Measurements from ENCODE around the gene LAMA5. TPM values are rescaled to one million over a fixed set of nuclear protein-coding genes. Genes with fewer than 3 reads are reported as not detected.

LAMA5 gene
- total and polyA plus RNA-seq, 3 experiments from 2014 or later = 0.13 to 0.78 TPM; not detected in 1

DNA sequence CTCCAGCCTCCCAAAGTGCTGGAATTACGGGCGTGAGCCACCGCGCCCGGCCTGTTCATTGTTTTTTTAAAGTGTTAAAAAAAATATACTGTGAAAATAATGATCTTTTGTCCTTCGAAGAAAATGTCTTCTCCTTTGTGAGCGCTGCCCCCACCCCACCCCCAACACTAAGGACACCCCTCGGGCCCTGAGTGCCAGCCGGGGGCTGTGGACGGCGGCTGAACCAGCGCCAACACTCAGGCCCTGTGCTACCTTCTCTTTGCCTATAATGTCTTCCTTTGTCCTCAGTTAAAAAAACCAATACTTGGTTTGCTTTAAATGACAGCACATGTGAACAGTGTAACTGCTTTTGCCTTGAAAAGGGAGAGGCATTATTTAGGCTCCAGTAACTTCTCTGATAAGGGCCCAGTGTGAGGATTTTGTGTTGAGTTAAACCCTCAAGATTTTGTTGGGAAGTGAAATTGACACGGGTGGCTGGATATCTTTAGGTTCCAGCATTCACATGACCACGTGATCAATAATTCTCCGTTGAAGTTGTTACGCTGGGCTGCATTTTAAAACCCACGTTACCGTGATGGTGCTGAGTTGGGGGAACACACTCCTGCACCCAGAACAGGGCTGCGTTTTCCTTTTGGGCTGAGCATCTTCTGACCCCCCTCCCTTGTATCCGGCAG lies 73.9 kb downstream of the LAMA5 start:
- Mint-ChIP-seq H3K27me3 (no peaks in the 10 kb centered on the region), H3K27ac (peak overlapping the region in 6 of 8 donors; percentile 36 to 95 (median 87)), H3K4me1 (peaks cover 15 to 22% (median 16%) of the 10 kb centered on the region in 3 donors), H3K4me3 (peak overlapping the region in 2 of 7 donors; percentile 20 to 22), H3K36me3 (peaks cover 0 to 56% (median 5%) of the 10 kb centered on the region in 3 donors), H3K9me3 (no peaks in the 10 kb centered on the region)
- Histone ChIP-seq H3K4me1 (ENCODE audit: insufficient read depth, low read length) (peaks cover 5% of the 10 kb centered on the region), H3K9me3 (ENCODE audit: low read length) (no peaks in the 10 kb centered on the region), H3K4me3 (ENCODE audit: low read length) (no peak overlapping the region), H3K27ac (ENCODE audit: low read depth, low read length) (no peak overlapping the region), H3K36me3 (ENCODE audit: insufficient read depth, low read length) (no peaks in the 10 kb centered on the region), H3K27me3 (ENCODE audit: insufficient read depth, low read length, poor library complexity, severe bottlenecking) (no peaks in the 10 kb centered on the region)
- no peak for DNase-seq
- ChIA-PET CTCF (no interaction called here), POLR2A (no interaction called here)

- no peaks in the 10 kb centered on the region for H3K9me3 Mint-ChIP-seq
- no peak overlapping the region for H3K27ac ChIP-seq (ENCODE audit: low read depth, low read length)
- no peaks in the 10 kb centered on the region for H3K27me3 Mint-ChIP-seq
Measured at GRCh38 chr20:62292108-62292507, 75.0 kb downstream of the LAMA5 start.

GRCh38 chr20:62291251-62292066 lies 75.7 kb downstream of the LAMA5 start:
- ChIA-PET CTCF (no interaction called here), POLR2A (no interaction called here)
- Mint-ChIP-seq H3K4me1 (peaks cover 15 to 22% (median 16%) of the 10 kb centered on the region in 3 donors), H3K4me3 (peak overlapping the region in 2 of 7 donors; percentile 19 to 58), H3K27ac (peak overlapping the region in 7 of 8 donors; percentile 48 to 94 (median 79)), H3K9me3 (no peaks in the 10 kb centered on the region), H3K27me3 (no peaks in the 10 kb centered on the region), H3K36me3 (peaks cover 0 to 61% (median 5%) of the 10 kb centered on the region in 3 donors)
- no peak overlapping the region for H3K27ac ChIP-seq (ENCODE audit: low read depth, low read length)
- H3K36me3 ChIP-seq (ENCODE audit: insufficient read depth, low read length) = no peaks in the 10 kb centered on the region
- DNase-seq = peak in 1 of 5 donors; percentile 31
- no peaks in the 10 kb centered on the region for H3K9me3 ChIP-seq (ENCODE audit: low read length)
- no peak overlapping the region for H3K4me3 ChIP-seq (ENCODE audit: low read length)
- peaks cover 5% of the 10 kb centered on the region for H3K4me1 ChIP-seq (ENCODE audit: insufficient read depth, low read length)
- no peaks in the 10 kb centered on the region for H3K27me3 ChIP-seq (ENCODE audit: insufficient read depth, low read length, poor library complexity, severe bottlenecking)

More at GRCh38 chr20:62292108-62292507, 75.0 kb downstream of the LAMA5 start:
- Histone ChIP-seq H3K9me3 (ENCODE audit: low read length) (no peaks in the 10 kb centered on the region), H3K36me3 (ENCODE audit: insufficient read depth, low read length) (no peaks in the 10 kb centered on the region), H3K4me3 (ENCODE audit: low read length) (no peak overlapping the region), H3K27me3 (ENCODE audit: insufficient read depth, low read length, poor library complexity, severe bottlenecking) (no peaks in the 10 kb centered on the region), H3K4me1 (ENCODE audit: insufficient read depth, low read length) (peaks cover 5% of the 10 kb centered on the region)
- H3K27ac Mint-ChIP-seq = peak overlapping the region in 7 of 8 donors; percentile 48 to 94 (median 86)
- POLR2A ChIA-PET = no interaction called here
- peak in 3 of 5 donors; percentile 20 to 45 (median 36) for DNase-seq
- peaks cover 15 to 22% (median 16%) of the 10 kb centered on the region in 3 donors for H3K4me1 Mint-ChIP-seq
- peaks cover 0 to 57% (median 5%) of the 10 kb centered on the region in 3 donors for H3K36me3 Mint-ChIP-seq
- H3K4me3 Mint-ChIP-seq = peak overlapping the region in 5 of 7 donors; percentile 15 to 81 (median 59)
- CTCF ChIA-PET = no interaction called here

DNA sequence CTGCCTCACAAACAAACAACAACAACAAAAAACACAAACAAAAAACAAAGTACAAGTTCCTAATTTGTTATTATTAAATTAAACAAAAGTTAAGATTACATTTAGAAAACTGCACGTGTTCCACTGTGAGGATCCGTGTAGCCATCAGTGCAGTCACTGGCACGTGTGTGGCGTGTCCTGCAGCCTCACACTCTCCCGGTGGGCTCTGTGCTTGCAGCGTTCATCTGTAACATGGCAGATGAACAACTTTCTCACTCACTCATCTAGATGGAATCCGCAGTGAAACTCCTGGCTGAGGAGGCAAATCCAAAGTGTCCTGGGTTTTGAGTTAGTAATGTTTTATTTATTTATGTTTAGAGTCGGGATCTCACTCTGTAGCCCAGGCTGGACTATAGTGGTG lies 77.2 kb downstream of the LAMA5 start:
- CTCF ChIA-PET = no interaction called here
- Mint-ChIP-seq H3K4me1 (peaks cover 15 to 22% (median 16%) of the 10 kb centered on the region in 3 donors), H3K4me3 (no peak overlapping the region), H3K36me3 (peaks cover 0 to 64% (median 5%) of the 10 kb centered on the region in 3 donors), H3K9me3 (no peaks in the 10 kb centered on the region), H3K27me3 (no peaks in the 10 kb centered on the region), H3K27ac (no peak overlapping the region)
- DNase-seq = no peak
- Histone ChIP-seq H3K9me3 (ENCODE audit: low read length) (no peaks in the 10 kb centered on the region), H3K4me1 (ENCODE audit: insufficient read depth, low read length) (peaks cover 5% of the 10 kb centered on the region), H3K36me3 (ENCODE audit: insufficient read depth, low read length) (no peaks in the 10 kb centered on the region), H3K4me3 (ENCODE audit: low read length) (no peak overlapping the region), H3K27me3 (ENCODE audit: insufficient read depth, low read length, poor library complexity, severe bottlenecking) (no peaks in the 10 kb centered on the region), H3K27ac (ENCODE audit: low read depth, low read length) (no peak overlapping the region)
- POLR2A ChIA-PET = no interaction called here

DNA sequence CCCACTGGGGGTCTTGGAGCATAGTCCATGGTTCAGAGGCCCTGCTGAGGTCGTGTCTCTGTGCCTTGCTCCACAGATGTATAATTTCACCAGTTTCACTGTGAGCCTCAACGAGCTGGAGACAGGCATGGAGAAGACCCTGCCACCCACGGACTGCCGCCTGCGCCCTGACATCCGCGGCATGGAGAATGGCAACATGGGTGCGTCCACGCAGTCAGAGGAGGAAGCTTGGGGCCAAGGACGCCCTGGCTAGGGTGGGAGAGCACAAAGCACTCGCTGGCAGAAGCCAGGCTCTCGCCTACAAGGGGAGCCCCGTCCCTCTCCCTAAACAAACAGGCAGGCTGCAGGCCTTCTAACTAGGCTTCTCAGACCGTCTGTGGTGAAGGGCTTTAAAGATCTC lies 78.0 kb downstream of the LAMA5 start:
- H3K4me1 Mint-ChIP-seq = peaks cover 15 to 22% (median 16%) of the 10 kb centered on the region in 3 donors
- H3K27me3 ChIP-seq (ENCODE audit: insufficient read depth, low read length, poor library complexity, severe bottlenecking) = no peaks in the 10 kb centered on the region
- H3K27ac ChIP-seq (ENCODE audit: low read depth, low read length) = no peak overlapping the region
- H3K27me3 Mint-ChIP-seq = no peaks in the 10 kb centered on the region
- no peaks in the 10 kb centered on the region for H3K9me3 Mint-ChIP-seq
- H3K36me3 ChIP-seq (ENCODE audit: insufficient read depth, low read length) = no peaks in the 10 kb centered on the region
- ChIA-PET POLR2A (no interaction called here), CTCF (no interaction called here)
- peaks cover 0 to 66% (median 5%) of the 10 kb centered on the region in 3 donors for H3K36me3 Mint-ChIP-seq
- DNase-seq = no peak
- H3K4me1 ChIP-seq (ENCODE audit: insufficient read depth, low read length) = peaks cover 5% of the 10 kb centered on the region
- H3K27ac Mint-ChIP-seq = peak overlapping the region in 1 of 8 donors; percentile 33
- H3K4me3 ChIP-seq (ENCODE audit: low read length) = no peak overlapping the region
- H3K9me3 ChIP-seq (ENCODE audit: low read length) = no peaks in the 10 kb centered on the region
- H3K4me3 Mint-ChIP-seq = no peak overlapping the region

GRCh38 chr20:62288535-62289105 lies 78.5 kb downstream of the LAMA5 start:
- Histone ChIP-seq H3K27me3 (ENCODE audit: insufficient read depth, low read length, poor library complexity, severe bottlenecking) (no peaks in the 10 kb centered on the region), H3K36me3 (ENCODE audit: insufficient read depth, low read length) (no peaks in the 10 kb centered on the region), H3K4me1 (ENCODE audit: insufficient read depth, low read length) (peaks cover 5% of the 10 kb centered on the region), H3K4me3 (ENCODE audit: low read length) (no peak overlapping the region), H3K27ac (ENCODE audit: low read depth, low read length) (no peak overlapping the region), H3K9me3 (ENCODE audit: low read length) (no peaks in the 10 kb centered on the region)
- Mint-ChIP-seq H3K4me1 (peaks cover 13 to 17% (median 16%) of the 10 kb centered on the region in 3 donors), H3K36me3 (peaks cover 0 to 66% (median 5%) of the 10 kb centered on the region in 3 donors), H3K4me3 (no peak overlapping the region), H3K9me3 (no peaks in the 10 kb centered on the region), H3K27me3 (no peaks in the 10 kb centered on the region), H3K27ac (peak overlapping the region in 2 of 8 donors; percentile 25 to 43)
- POLR2A ChIA-PET = no interaction called here
- no peak for DNase-seq
- CTCF ChIA-PET = no interaction called here

DNA sequence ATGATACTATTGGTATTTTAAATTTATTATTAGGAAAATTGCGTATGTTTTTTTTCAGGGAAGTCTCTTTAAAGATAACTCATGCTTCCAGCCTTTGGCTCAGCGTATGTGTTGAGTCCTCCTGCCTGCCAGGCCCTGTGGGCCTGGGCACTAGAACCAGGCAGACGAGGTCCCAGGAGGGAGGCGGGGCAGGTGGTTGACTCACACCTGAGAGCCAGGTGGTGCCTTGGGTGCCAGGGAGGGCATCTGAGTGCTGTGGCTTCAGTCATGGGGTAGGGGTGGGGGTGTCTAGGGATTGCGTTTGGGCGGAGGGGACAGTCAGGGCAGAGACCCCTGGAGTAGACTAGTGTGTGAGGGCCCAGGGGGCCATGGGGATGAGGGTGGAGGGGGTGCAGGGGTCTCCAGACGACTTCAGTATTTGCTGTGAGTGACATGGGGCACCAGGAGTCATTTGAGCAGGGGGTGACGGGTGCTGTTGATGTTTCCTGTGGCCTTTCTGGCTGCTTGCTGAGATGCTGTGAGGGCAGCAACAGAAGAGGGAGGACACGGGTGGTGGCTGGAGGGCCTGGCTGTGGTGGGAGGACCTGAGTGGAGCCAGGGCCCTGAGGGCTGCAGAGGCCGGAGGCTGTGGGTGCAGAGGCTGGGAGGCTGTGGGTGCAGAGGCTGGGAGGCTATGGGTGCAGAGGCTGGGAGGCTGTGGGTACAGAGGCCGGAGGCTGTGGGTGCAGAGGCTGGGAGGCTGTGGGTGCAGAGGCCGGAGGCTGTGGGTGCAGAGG lies 79.2 kb downstream of the LAMA5 start:
- Mint-ChIP-seq H3K4me1 (peaks cover 10 to 17% (median 13%) of the 10 kb centered on the region in 3 donors), H3K36me3 (peaks cover 0 to 67% (median 6%) of the 10 kb centered on the region in 3 donors), H3K4me3 (no peak overlapping the region), H3K27me3 (no peaks in the 10 kb centered on the region), H3K27ac (peak overlapping the region in 2 of 8 donors; percentile 73 to 90), H3K9me3 (no peaks in the 10 kb centered on the region)
- ChIA-PET CTCF (no interaction called here), POLR2A (no interaction called here)
- no peak overlapping the region for H3K4me3 ChIP-seq (ENCODE audit: low read length)
- no peaks in the 10 kb centered on the region for H3K9me3 ChIP-seq (ENCODE audit: low read length)
- H3K27ac ChIP-seq (ENCODE audit: low read depth, low read length) = no peak overlapping the region
- H3K27me3 ChIP-seq (ENCODE audit: insufficient read depth, low read length, poor library complexity, severe bottlenecking) = no peaks in the 10 kb centered on the region
- H3K4me1 ChIP-seq (ENCODE audit: insufficient read depth, low read length) = peaks cover 5% of the 10 kb centered on the region
- DNase-seq = no peak
- peaks cover under 1% of the 10 kb centered on the region for H3K36me3 ChIP-seq (ENCODE audit: insufficient read depth, low read length)
